Measurements from ENCODE around the gene MRPL32.

DNA sequence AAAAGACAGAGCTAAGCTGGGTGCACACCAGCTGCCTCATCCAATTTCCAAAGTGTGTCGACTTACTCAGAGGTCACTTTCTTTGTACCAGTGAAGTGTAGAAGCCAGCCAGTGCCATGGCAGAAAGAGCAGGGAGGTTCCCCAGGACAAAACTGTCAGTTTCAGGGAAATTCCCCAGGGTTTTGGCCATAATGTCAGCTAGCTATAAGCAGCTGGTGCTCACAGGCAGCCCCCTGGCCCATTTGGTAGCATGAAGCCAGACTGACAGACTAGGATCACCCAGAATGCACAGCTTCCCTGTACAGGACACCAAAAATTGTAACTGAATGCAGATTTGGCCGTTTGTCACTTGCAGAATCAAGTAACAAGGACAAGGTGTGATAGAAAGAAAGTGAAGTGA is 28.6 kb downstream of the MRPL32 start:
- TF ChIP-seq, protein P1, sequence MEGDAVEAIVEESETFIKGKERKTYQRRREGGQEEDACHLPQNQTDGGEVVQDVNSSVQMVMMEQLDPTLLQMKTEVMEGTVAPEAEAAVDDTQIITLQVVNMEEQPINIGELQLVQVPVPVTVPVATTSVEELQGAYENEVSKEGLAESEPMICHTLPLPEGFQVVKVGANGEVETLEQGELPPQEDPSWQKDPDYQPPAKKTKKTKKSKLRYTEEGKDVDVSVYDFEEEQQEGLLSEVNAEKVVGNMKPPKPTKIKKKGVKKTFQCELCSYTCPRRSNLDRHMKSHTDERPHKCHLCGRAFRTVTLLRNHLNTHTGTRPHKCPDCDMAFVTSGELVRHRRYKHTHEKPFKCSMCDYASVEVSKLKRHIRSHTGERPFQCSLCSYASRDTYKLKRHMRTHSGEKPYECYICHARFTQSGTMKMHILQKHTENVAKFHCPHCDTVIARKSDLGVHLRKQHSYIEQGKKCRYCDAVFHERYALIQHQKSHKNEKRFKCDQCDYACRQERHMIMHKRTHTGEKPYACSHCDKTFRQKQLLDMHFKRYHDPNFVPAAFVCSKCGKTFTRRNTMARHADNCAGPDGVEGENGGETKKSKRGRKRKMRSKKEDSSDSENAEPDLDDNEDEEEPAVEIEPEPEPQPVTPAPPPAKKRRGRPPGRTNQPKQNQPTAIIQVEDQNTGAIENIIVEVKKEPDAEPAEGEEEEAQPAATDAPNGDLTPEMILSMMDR (IDR thresholded peaks at IDR 0.05), result no peak
- TF ChIP-seq POLR2AphosphoS5 (IDR thresholded peaks at IDR 0.05) (no peak), POLR2A (IDR thresholded peaks at IDR 0.05) (no peak)
